Fibroblast of skin of left quadriceps (primary cell): ENCODE measurements around the gene NEURL1.
"Not testable (repeated sequence)": the region's sequence is repeated elsewhere in the genome, so short reads cannot be mapped to it uniquely, and the experiment has no call there.

Experiments used
- DNase-seq, 2 experiments: peaks; one replicate each; pipeline ENCODE4 v3.0.0-alpha.2; 2013; ENCODE audit warnings: low read depth in 2 of 2

NEURL1 gene

DNA sequence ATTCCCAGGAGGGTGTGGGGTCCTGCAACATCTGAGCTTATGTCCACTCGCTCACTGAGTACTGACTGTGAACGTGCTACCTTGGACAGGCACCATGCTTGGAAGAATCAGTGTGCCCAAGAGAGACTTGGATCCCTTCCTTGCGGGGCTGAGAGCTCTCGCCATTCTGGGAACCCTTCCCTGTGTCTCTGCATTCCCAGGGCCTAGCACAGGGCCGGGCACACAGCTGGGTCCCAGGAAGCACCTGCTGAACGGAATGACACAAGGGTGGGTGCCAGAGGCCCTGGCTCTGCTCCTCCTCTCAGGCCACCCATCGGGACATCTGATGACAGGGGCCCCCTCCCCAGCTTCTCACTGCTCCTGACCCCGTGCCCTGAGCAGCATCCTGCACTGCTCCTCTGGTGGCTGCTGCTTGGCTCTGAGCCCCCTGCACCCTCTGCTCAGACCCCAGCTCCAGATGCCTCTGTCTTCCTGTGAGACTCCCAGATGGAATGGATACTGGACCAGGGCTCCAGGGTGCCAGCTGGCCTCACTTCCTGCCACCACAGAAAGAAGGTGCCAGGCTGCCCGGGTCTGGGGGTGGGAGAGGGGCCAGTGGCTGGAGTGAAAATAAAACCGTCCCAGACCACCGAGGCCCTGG is 129.6 kb downstream of the NEURL1 start:
- no peak for DNase-seq

DNA sequence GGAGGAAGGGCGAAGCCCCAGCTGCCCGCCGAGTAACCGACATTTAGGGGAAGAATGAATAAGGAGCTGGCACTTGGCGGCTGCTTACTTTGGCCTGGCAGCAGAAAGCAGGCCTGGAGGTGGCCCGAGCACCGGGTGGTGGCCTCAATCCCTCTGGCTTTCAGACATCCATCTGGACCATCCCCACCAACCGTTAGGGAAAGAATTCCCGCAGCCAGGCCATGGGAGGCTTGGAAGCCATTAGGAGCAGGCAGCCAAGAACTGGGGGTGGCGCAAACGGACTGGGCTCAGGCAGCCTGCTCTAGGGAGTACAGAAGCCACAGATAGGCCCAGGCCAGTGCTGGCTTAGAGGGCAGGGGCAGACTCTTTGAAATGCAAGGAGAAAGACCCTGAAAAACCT is 132.7 kb downstream of the NEURL1 start:
- no peak for DNase-seq

DNA sequence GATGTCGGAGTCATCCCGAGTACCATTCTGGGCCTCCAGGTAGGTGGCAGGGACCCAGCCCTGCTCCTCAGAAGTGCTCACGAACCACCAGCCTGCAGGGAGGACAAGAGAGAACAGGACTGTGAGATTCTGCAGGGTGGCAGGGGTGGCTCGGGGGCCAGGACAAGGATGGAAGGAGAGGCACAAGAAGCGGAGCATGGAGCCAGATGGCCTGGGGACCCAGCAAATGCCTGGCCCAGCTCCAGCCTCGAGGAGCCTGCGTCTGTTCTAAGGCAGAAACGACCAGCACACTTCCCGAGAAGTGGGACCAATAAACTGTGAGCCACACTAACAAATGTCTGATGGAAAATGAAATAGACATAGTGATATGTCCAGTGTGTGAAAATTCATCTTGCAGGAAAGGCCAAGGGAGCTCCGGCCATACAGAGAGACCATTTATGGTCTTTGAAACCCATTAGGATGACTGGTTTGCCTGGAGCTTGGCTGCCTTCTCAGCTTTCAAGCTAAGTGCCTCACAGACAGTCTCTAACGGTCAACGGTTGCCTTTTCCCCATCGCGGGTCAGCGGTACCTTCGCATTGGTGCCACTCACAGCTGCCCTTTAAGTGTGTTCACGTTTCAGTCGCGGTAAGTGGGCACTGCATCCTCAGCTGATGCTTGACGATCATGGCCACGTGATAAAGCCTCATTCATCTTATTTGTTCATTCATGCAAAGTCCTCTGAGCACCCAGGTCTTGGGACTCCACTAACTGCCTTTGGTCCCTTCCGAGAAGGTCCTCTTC is 133.8 kb downstream of the NEURL1 start:
- DNase-seq: no peak

DNA sequence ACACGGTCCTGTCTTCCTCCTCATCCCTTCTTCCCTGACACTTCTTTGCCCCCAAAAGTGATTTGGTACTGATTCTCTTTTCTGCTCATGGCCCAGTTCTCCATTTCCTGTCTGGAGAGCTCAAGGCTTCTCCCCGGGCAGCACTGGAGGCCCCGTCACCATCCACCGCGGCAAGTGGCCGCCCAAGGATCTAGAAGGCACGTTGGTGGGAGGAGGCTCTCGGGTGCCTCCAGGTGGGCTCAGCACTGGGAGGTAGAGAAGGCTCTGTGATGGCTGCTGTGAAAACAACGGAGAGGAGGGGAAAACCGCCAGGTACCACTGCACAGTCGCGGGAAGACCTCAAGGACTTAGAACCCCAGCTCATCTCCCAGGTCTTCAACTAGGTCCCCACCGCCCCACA is 134.4 kb downstream of the NEURL1 start:
- no peak for DNase-seq

DNA sequence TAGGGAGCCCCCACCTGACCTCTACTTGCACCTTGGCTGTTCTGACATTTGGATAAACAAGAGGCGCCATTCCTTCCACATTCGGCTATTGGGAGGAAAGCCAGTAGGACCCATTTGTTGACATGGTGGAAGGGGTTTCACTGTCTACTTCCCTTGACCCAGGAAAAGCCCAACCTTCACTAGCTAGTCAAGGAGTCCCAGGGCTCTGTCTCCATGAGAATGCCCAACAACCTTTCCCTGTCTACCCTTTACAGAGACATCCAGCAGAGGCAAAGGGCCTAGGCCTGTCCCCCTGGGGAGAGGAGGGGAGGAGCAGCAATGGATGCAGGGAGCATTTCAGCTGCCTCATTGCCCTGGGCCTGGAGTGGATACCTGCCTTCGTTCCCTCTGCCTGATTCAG is 136.1 kb downstream of the NEURL1 start:
- no peak for DNase-seq

DNA sequence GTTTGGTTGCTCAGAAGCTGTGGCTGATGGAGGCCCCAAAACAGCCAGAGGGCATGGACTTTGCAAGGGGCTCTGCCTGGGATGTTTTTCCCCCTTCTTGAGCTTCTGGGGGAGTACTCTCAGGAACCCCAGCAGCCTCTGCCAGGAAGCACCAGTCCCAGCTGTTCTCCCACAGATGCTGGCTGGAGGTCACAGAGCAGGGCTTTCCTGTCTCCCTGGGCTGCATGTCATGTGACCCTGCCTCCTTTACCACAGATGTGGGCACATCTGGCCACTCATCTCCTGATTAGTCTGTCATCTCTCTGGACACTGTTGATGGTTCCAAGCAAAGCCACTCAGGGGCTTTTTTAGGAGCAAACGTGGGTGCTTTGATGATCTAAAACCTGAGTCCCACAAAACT is 136.7 kb downstream of the NEURL1 start:
- DNase-seq: no peak

DNA sequence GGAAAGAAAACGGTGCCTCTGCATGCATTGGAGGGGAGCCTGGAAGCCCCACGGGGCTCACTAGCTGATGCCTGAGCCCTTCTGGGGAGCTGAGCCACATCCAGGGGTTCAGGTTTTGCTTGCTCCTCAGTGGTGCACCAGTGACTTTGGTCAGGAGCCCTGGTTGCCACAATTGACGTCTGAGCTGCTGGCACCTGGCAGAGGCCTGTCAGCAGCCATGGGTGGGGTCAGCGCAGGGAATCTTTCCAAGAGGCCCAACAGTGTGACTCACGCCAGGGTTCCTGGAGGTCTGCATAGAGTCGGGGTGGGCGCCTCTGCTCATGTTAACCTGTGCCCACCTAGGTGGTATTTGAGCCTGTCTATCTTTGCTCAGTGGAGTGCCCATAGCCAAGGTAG is 138.7 kb downstream of the NEURL1 start:
- DNase-seq: no peak

DNA sequence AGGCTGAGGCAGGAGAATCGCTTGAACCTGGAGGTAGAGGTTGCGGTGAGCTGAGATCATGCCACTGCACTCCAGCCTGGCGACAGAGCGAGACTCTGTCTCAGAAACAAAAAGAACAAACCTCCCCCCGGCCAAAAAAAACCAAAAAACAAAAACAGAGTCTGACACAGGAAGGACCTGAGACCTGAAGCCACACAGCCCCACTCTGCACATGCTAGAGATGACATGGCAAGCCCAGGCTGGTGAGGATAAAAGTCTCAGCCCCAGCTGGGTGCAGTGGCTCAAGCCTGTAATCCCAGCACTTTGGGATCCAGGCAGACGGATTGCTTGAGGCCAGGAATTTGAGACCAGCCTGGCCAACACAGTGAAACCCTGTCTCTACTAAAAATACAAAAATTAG is 139.4 kb downstream of the NEURL1 start:
- not testable (repeated sequence) for DNase-seq

DNA sequence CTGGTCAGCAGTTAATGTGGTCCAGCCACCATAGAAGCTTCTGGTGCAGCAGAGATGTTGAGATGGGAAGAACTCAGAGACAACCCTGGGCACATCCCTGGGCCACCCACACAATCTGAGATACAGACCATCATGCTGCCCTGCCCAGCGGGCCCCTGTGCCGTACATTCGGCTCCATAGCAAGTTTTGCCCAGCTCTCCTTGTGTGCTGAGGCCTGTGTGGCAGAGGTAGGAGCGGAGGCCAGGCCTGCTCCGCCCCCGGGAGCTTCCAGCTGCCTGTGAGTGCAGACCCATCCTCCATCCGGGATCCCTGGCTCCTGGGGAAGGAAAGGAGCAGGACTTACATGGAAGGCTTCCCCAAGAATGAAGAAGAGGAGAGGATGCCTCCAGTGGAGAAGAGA is 140.3 kb downstream of the NEURL1 start:
- no peak for DNase-seq

DNA sequence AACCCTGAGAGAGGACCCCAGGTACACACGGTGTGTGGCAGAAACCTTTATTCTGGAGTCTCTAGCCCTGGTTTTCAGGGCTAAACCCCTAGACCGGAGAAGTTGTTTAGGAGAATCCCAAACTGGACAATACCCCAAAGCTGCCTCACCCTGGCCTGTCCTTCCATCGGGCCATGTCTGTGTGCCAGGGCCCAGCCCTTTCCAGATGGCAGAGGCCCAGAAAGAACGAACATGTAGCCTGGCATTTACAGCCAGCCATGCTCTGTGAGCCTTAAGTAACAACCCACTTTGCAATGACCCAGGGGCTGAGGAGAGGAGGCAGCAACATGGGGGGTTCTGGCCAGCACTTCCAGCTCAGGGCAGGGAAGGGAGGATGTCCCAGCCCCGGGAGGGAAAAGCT is 142.1 kb downstream of the NEURL1 start:
- DNase-seq: no peak

DNA sequence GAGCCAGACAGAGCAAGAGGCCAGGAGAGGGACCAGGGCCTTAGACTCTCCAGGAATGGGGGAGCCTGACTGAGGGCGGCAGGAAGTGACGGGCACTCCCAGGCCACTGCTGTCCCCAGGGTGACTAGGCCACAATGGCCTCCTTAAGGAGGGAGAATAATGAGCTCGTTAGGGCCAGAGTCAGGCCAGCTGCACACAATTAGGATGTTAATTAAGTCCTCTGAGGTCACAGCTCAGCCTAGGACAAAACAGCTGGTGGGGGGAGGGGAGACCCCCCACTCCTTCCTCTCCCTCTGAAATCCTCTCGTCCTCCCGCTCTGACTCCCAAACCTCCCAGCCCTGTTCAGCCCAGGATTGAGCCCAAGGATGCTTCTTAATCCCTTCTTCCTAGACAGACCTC is 143.0 kb downstream of the NEURL1 start:
- DNase-seq: no peak

DNA sequence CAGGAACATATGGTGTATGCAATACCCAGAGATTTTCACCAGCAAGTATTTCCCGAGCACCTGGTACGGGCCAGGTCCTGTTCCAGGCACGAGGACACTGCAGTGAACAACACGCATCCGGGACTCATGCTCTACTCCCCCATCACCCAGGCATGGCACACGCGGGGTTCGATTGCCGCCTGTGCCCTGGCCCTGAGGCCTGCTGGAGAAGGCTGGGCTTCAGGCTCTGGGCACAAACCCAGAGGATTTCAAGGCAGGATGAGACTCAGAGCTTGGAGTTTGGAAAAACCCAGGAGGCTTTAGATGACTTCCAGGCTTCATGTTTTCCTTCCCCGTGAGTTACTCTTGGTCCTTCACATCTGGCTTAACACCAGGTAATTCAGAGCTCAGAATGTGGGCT is 143.5 kb downstream of the NEURL1 start:
- no peak for DNase-seq

DNA sequence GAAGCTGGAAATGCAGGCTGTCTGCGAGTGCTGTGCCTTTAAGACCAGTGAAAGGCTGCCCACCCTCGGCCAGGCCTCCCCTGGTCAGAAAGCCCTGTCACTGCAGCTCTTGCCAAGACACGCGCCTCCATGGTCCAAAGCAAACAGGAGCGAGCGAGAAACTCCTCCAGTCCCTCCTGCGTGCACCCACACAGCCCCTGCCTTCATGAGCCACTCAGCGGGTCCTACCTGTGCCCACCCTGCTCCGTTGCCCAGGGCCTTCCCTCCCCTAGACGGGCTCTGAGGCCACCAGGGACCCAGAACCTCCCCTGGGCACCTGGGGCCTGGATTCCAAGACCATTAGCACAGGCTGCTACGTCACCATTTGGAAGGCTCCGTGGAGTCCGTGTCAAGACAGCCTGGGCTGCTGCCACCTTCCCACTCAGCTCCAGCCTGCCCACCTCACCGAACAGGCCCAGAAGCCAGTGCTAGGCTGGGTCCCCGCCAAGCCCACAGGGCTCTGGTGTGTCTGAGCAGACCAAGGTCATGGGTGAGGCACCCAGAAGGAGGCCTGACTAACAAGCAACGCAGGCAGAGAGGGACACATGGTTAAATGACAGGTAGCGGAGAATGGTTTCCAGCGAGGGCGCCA is 144.5 kb downstream of the NEURL1 start:
- DNase-seq: no peak

DNA sequence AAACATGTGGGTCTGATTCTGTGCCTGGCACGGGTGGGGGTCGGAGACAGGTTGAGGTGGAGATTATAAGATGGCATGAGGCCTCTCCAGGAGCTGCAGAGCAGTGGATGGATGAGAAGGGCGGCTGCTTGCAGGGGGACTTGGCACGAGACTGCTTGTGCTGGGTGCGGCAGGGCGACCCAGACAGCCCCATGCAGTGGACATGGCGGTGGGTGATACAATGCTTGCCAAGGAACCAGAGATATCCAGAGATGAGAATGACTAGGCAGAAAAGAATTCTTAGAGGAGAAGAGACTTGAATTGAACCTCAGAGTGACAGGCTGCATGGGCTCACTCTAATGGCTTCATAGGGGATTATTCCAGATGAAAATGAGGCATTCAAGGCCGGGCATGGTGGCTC is 145.4 kb downstream of the NEURL1 start:
- no peak for DNase-seq

DNA sequence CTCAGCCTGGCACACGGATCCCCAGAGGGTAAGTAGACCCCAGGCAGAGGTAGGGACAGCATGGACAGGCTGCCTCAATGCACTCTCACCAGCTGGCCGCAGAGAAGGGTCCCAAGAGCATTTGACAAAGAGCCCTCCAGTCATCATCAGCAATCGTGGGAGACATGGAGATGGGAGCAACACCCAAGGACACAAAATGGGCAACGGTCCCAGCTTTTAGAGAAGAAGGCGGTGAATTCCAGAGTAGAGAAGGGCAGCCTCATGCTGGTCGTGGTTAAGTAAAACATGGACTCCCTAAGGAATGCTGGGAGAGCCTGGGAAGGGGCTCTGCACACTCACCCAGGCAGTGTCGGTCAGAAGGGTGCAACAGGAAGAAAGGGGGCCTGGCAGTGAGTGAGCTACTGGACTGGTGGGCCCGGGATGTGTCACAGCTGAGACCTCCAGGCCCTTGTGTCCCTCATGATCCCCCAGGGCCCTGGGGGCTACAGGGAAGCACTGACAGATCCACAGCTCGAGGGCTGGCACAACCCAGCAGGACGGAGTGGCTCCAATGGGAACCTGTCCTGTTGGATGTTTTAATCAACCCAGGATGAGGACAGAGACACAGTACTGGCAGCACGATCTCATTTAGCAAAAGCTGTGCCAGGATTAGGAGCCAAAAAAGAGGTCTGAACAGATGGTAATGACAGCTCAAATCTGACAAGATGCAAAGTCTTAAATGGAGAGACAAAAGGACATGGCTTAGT is 147.1 kb downstream of the NEURL1 start:
- no peak for DNase-seq

DNA sequence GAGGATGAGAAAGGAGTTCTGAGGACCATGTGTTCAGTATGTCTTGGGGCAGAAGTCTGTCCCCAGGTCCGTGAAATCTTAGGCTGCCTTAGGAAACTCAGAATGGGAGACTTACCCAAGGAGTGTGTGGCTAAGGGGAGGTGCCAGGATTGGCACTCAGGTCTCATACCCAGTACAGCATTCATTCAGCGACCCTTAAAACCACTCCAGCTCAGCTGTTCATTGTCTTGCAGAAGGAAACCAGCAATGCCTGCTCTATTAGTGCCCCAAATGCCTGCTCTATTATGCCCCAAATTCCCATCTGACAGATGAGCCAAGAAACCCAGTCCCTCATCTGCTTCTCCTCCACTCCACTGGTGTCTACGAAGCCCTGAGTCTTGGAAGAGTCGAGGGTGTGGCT is 147.8 kb downstream of the NEURL1 start:
- no peak for DNase-seq
